GM12874 (cell line): ENCODE measurements around the gene TIAM1.

Experiments
- TF ChIP-seq, protein P1 (sequence below): IDR thresholded peaks from 2 replicates; pipeline ENCODE4 v1.5.1; 2011; ENCODE audit warnings: low read depth, mild to moderate bottlenecking, control low read depth, low read length, moderate library complexity; ENCODE audit not compliant: insufficient read depth

The TIAM1 gene

DNA sequence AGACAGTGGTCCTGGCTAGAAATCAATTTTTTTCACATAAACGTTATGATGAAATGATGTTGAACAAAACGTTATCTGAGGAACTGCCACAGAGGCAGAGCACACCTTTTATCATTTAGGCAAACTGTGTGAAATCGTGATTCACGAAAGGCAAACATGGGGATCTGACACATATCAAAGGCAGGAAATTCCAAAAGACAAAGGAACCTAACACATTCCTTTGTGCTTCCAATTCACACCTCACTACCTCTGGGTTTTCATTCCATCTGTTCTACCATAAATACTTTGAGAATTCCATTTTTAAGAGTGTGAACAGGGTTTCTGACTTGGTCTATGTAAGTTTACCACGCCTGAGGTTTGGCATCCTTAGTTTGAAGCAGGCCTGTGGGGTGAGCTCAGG is 186.3 kb downstream of the TIAM1 start:
- TF ChIP-seq, protein P1, sequence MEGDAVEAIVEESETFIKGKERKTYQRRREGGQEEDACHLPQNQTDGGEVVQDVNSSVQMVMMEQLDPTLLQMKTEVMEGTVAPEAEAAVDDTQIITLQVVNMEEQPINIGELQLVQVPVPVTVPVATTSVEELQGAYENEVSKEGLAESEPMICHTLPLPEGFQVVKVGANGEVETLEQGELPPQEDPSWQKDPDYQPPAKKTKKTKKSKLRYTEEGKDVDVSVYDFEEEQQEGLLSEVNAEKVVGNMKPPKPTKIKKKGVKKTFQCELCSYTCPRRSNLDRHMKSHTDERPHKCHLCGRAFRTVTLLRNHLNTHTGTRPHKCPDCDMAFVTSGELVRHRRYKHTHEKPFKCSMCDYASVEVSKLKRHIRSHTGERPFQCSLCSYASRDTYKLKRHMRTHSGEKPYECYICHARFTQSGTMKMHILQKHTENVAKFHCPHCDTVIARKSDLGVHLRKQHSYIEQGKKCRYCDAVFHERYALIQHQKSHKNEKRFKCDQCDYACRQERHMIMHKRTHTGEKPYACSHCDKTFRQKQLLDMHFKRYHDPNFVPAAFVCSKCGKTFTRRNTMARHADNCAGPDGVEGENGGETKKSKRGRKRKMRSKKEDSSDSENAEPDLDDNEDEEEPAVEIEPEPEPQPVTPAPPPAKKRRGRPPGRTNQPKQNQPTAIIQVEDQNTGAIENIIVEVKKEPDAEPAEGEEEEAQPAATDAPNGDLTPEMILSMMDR = no peak

DNA sequence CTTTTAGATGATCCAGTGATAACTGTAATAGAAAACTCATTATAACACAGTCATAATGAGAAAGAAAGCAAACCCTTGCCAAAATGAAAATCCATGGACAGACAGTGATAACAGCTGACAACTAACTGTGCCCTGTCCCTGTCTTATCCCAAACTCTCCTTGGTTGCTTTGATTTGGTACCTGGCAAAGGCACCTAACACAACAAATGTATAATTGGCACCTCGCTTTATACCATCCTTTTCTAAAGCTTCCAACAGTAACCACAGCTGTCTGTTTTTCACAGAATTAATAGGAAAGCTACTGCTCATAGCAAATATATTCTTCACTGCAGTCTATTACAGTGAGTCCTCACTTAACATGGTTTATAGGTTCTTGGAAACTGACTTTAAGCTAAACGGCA is 187.4 kb downstream of the TIAM1 start:
- TF ChIP-seq, protein P1 = no peak

DNA sequence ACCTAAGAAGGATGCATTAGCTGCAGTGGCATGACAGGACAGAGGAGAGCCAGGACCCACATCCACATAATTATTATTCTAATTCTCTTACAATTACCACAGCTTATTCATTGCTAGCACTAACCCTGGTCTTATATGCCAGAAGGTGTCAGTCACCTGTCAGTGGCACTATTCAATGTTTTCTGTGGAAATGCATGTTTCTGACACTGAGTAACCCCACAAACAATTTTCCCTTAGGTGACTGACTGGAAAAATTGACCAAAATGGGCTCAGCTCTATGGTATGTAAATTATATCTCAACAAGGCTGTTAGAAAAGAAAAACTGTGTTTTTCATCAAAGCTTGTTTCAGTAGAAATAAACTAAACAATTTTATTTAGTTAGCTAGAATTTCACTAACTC is 187.9 kb downstream of the TIAM1 start:
- TF ChIP-seq, protein P1 = no peak

DNA sequence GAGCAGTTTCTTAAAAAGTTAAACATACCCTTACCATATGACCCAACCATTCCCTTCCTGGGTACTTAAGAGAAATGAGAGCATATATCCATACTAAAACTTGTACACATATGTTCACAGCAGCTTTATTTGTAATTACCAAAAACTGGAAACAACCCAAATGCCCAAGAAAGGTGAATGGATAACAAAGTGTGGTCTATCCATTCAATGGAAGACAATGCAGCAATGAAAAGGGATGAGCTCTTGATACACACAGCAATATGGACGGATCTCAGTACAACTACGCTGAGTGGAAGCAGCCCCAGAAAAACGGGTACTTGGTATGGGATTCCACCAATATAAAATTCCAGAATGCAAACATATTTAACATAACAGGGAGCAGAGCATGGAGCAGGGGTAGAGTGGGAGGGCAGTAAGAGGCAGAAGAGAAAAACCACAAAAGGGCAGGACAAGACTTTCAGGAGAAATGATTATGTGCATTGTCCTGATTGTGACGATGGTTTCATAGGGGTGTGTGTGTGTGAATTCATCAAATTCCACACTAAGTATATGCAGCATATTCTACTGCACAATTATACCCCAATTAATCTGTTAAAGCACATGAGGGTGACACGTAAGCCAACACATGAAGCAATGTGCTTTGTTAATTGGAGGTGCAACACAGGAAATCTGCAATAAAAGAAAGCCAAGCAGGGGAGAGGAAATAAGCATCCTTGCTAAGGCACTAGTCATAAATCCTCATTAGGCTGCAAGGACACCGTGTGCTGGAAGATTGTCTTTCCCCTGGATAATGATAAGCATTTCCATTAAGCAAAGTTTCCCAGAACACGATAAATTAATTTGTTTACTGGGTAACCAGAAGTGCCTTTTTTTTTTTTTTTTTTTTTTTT is 192.7 kb downstream of the TIAM1 start:
- TF ChIP-seq, protein P1 = no peak

DNA sequence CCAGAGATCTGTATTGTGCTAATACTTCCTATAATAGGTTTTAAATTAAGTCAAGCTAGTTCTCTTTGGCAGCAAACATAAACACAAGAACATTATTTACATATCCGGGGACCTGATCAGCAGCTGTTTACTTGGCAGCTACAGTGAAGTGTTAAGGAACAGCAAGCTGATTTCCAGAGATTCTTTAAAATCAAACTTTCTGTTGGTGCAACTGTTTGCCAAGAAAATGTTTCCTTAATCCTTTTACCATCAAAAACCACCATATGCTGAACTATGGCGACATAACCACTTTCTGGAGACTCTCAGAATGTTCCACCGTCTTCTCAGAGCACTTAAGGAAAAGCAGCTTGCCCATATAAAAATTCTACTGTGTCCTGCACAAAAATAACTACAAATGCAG is 198.8 kb downstream of the TIAM1 start:
- TF ChIP-seq, protein P1 = no peak

DNA sequence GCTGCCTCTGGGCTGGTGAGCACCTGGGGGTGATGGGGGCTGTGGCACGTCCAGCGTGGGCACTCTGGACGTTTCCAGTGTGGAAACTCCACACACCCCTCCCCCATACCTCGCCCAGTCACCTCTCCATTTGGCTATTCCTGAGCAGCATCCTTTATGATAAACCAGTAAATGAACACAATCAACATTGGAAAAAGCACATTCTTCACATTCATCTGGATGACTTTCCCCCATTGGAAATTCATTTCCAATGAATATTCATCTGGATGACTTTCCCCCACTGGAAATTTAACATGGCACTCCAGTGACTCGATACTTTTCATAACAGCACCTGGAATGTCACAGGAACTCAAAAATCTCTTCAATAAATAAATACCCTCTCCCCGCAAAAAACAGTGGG is 201.0 kb downstream of the TIAM1 start:
- TF ChIP-seq, protein P1 = no peak

DNA sequence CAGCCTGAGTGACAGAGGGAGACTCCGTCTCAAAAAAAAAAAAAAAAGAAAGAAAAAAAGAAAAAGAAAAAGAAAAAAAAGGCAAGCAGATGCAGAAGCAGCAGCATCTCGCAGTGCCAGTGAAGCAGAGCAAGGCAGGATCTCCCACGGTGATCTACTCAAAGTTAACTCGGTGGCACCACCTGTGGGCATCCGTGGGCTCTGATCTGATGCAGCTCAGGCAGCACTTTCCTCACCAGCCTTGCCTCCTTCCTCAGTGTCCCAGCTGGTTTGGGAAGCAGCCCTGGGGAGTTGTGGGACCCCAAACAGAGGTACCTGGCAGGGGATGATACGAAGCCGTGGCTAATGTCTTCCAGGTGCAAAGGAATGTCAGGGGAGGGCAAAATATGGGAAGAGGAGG is 201.5 kb downstream of the TIAM1 start:
- TF ChIP-seq, protein P1 = no peak
